Superior temporal gyrus (tissue), 1 donor: ENCODE measurements around the gene POLR1D.

Source experiments
- DNase-seq: peaks from one replicate; pipeline ENCODE4 v3.0.0-alpha.2; 2016; ENCODE audit errors: extremely low spot score

The POLR1D gene

GRCh38 chr13:27621366-27622101 is at the start of gene POLR1D:
Gene POLR1D (plus strand): TSS chr13:27621892. CDS start chr13:27621984, 92 bp downstream.
- peak; percentile 82 for DNase-seq

DNA sequence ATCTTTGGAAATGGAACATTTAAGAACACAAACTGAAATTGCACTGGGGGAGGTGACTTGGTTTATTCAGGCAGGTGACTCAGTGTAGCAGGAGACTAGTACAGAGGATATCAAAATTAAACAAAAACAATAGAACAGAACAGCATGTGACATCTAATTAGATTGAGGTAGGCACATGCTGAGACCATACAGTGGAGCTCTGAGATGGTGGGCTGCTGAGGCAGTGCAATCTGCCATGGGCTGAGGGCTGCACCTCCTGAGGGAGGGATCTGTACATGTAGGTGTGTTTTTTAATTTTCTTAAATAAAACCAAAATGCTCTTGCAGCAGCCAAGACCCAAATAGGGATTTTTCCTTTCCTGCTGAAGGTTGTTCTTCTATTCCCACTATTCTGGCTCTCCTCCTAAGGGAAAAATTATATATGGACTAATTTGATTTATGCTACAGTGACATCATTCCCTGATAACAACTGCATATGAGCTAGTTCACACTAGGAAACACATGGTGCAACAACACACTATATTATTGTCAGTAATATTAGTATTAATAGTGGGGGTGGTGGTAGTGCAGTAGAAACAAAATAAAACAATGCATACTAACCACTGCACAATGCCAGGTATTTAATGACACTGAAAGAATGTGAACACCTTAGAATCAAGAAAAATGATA is 49.3 kb upstream of the POLR1D start:
- no peak for DNase-seq

GRCh38 chr13:27573265-27573664 is 48.4 kb upstream of the POLR1D start:
- DNase-seq, result no peak

DNA sequence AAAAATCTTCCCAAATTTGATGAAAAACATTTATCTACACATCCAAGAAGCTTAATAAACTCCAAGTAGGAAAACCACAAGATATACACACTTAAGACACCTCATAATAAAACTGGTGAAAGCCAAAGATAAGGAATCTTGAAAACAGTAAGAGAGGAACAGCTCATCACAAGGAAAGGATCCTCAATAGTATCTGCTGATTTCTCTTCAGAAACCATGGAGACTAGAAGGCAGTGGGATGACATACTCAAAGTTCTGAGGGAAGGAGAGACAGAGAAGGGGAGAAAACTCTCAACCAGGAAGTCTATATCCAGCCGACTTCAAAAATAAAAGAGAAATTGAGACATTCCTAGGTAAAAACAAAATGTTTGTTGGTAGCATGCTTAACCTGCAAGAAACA is 47.0 kb upstream of the POLR1D start:
- no peak for DNase-seq

DNA sequence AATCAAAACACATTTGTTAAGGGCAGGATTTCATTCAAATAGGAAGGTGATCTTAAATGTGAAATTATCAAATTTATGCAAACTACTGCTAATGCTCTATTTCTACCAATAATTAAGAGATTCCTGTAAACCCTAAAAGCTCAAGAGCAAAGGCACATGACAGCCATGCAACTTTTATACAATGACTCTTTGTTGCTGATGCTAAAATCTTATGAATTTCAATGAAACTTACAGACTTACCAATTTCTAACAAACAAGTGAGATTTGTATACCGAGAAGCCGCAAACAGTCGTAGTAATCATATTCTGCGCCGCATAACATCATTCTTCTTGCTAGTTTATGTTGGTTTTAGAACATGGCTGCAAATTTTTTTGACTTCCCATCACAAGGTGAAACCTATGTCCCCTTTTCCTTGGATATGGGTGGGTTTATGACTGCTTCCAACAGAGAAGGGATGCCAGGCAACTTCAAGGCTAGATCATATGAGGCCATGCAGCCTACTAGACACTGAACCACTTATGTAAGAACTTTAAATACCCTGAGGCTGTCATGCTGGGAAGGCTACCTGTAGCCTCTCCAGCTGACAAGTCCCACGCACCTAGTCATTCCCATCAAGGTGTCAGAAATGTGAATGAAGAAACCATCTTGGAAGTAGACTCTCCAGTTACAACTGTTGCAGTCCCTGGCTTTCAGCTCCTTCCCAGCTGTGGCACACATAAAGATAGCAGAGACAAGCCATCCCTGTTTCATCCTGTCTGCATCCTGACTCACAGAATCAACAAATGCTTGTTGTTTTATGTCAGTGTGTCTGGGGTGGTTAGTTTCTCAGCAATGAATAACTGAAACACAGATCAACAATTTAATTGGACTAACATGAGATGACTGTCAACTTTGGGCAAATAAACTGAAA is 43.3 kb upstream of the POLR1D start:
- DNase-seq, result peak; percentile 39

DNA sequence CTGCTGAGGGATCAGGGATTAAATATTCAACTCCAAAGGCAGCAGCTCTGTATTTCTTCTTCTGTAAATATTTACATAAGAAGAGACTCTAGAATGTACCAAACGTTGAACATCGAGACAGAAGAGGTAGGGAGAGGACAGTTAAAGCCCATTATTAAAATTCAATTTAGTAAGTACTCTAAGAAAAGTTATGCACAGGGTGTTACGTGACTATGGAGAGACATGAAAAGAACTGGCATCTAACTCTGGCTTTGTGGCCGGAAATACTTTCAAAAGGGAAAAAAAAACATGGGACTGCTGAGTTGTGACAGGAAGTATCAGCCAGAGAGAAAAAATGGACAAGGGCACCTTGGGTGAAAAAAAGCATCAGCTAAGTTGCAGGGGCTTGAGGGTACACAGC is 38.0 kb upstream of the POLR1D start:
- no peak for DNase-seq

GRCh38 chr13:27587095-27587746 is 34.5 kb upstream of the POLR1D start:
- no peak for DNase-seq

- no peak for DNase-seq
Observed at GRCh38 chr13:27588405-27588804, 33.3 kb upstream of the POLR1D start.

- DNase-seq, result no peak
Observed at GRCh38 chr13:27592865-27593264, 28.8 kb upstream of the POLR1D start.

- no peak for DNase-seq
Observed at GRCh38 chr13:27593267-27593666, 28.4 kb upstream of the POLR1D start.

- DNase-seq, result no peak
Observed at GRCh38 chr13:27595055-27595811, 26.5 kb upstream of the POLR1D start.

DNA sequence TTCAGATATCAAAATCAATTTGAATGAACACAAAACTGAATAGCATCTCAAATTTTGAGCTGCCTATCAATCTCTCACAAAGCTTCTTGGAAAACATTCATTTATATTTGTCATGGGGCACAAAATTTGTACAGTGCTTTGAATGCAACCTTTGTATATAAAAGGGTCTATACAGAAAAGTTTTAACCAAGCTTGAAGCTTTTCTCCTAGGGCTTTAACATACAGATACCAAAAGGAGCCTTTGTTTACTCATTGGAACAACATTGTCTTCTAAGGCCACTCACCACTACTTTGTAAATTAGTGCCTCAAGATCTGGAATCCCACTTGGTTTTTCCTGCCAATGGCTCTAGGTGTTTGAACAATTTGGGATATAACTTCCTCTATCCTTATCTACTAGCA is 22.6 kb upstream of the POLR1D start:
- no peak for DNase-seq

- DNase-seq, result no peak
Observed at GRCh38 chr13:27599845-27600553, 21.7 kb upstream of the POLR1D start.

DNA sequence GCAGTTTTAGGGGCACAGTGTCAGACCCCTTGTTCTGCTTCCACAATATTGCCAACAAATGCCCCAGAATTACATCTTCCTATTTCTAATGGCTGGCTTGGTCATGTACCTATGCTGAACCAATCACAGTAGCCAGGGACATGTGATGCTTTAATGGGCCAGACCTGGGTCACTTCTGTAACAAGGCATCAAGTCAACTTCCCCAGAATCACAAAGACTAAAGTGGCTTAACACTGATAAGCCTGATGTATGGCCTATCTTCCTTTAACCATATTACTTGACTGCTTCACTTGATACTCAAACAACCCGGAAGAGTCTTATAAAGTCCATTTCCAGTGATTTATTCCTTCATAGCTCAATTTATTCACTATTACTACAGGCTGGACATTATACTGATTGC is 21.0 kb upstream of the POLR1D start:
- no peak for DNase-seq

- no peak for DNase-seq
Observed at GRCh38 chr13:27601208-27601607, 20.5 kb upstream of the POLR1D start.

- no peak for DNase-seq
Observed at GRCh38 chr13:27601803-27602202, 19.9 kb upstream of the POLR1D start.

- no peak for DNase-seq
Observed at GRCh38 chr13:27605099-27605498, 16.6 kb upstream of the POLR1D start.

GRCh38 chr13:27605610-27606200 is 16.0 kb upstream of the POLR1D start:
- no peak for DNase-seq

GRCh38 chr13:27607125-27607524 is 14.6 kb upstream of the POLR1D start:
- no peak for DNase-seq

- DNase-seq, result no peak
Observed at GRCh38 chr13:27613628-27614027, 8.1 kb upstream of the POLR1D start.
